Measurements from ENCODE around the gene ZNF528.

ZNF528 gene

DNA sequence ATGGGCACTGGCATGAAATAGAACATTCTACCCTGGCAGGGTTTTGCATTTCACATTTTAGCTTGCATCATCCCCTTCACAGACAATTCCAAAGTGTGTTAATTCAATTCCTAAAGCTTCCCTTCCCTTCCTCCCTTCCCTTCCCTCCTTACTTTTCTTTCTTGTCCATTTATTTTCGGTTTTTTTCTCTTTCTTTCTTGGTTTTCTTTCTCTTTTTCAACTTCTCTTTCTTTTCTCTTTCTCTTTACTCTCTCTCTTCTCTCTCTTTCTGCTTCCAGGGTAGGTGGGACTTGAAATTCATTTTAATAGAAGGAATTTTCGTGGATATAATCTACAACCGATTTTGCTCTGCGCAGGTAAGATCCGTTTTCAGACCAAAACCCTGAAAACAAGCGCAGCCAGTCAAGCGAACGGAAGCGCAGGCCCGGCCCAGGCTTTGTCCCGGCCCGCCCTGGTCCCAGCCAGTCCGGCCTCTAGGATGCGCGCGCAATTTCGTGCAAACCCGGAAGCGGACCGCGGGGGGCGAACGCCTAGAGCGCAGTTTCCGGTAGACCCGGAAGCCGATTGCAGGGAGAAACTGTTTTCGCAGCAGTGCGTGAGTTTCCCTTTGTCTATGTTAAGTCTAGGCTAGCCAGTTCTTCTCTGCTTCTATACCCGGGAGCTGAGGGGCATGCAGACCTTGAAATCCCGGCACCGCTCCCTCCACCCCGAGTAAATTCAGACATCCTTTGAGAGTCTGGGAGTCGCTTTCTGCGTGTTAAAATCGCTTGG lies at the start of gene ZNF528:
TSS of gene ZNF528 (plus strand) at position 540 of the 771 bp plus-strand sequence. CDS start 4,165 bp downstream, outside the sequence.
- peak within 1 kb of the TSS; percentile 84 for H3K4me3 ChIP-seq (ENCODE audit: low read depth, low read length)
- DNase-seq (ENCODE audit: low read depth) = peak; percentile 77
- in situ Hi-C loops (cut with HindIII; ENCODE audit: low sequenced_read_pairs) = no loop called here
- TF ChIP-seq, protein P1, sequence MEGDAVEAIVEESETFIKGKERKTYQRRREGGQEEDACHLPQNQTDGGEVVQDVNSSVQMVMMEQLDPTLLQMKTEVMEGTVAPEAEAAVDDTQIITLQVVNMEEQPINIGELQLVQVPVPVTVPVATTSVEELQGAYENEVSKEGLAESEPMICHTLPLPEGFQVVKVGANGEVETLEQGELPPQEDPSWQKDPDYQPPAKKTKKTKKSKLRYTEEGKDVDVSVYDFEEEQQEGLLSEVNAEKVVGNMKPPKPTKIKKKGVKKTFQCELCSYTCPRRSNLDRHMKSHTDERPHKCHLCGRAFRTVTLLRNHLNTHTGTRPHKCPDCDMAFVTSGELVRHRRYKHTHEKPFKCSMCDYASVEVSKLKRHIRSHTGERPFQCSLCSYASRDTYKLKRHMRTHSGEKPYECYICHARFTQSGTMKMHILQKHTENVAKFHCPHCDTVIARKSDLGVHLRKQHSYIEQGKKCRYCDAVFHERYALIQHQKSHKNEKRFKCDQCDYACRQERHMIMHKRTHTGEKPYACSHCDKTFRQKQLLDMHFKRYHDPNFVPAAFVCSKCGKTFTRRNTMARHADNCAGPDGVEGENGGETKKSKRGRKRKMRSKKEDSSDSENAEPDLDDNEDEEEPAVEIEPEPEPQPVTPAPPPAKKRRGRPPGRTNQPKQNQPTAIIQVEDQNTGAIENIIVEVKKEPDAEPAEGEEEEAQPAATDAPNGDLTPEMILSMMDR (IDR thresholded peaks at IDR 0.05; ENCODE audit: low read depth, low read length, missing control alignments) = no peak

- H3K4me3 ChIP-seq (ENCODE audit: low read depth, low read length) = no peak overlapping the region
- no peak for DNase-seq (ENCODE audit: low read depth)
- TF ChIP-seq, protein P1 (IDR thresholded peaks at IDR 0.05; ENCODE audit: low read depth, low read length, missing control alignments) = no peak
- in situ Hi-C loops (cut with HindIII; ENCODE audit: low sequenced_read_pairs) = no loop called here
These were observed 46.1 kb upstream of the ZNF528 start for GRCh38 chr19:52351512-52351911.

DNA sequence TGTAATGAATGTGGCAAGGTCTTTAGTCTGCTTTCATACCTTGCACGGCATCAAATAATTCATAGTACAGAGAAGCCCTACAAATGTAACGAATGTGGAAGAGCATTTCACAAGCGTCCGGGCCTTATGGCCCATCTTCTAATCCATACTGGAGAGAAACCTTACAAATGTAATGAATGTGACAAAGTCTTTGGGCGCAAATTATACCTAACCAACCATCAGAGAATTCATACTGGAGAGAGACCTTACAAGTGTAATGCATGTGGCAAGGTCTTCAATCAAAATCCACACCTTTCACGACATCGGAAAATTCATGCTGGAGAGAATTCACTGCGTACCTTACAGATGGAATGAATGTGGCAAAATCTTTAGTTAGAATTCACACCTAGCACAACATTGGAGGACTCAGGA lies 31.2 kb upstream of the ZNF528 start:
- in situ Hi-C loops (cut with HindIII; ENCODE audit: low sequenced_read_pairs) = no loop called here
- DNase-seq (ENCODE audit: low read depth) = no peak
- TF ChIP-seq, protein P1 (IDR thresholded peaks at IDR 0.05; ENCODE audit: low read depth, low read length, missing control alignments) = no peak
- no peak overlapping the region for H3K4me3 ChIP-seq (ENCODE audit: low read depth, low read length)

DNA sequence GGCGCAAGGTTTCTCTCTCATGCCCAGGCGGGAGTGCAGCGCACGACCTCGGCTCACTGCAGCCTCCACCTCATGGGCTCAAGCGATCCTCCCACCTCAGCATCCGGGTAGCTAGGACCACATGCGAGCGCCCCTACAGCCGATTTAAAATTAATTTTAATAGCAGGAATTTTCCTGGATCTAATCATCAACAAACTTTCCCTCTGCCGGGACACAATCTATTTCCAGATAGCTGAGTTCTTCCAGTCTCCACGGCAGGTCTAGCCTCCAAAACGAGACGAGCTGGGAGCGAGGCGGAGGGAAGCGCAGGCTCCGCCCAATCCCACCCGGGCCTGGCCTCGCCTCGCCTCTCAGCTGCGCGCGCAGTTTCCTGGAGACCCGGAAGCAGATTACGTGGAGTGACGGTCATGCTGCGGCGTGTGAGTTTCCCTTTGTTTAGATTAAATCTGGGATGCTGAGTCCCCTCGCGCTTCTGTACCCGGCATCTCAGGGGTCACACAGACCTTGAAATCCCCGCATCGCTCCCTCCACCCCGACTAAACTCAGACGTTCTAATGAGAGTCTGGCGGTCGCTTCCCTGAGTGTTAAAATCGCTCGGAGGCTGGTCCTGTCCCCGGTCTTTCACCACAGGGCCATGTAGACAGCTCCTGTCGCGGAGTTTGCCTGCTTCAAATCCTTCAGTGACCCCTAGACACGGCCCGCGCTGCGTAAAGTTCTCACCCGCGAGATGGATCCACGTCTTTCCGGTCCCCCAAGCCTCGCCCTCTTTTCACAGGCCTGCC lies 27.9 kb upstream of the ZNF528 start, which contains the start of gene ZNF880:
TSS of gene ZNF880 (plus strand) at position 365 of the 782 bp plus-strand sequence. CDS start at position 408, 43 bp downstream.
- H3K4me3 ChIP-seq (ENCODE audit: low read depth, low read length) = peak within 1 kb of the TSS; percentile 94
- peak; percentile 83 for DNase-seq (ENCODE audit: low read depth)
- in situ Hi-C loops (cut with HindIII; ENCODE audit: low sequenced_read_pairs) = no loop called here
- TF ChIP-seq, protein P1 (IDR thresholded peaks at IDR 0.05; ENCODE audit: low read depth, low read length, missing control alignments) = no peak

GRCh38 chr19:52370341-52370710 lies 27.3 kb upstream of the ZNF528 start:
- no peak for DNase-seq (ENCODE audit: low read depth)
- TF ChIP-seq, protein P1 (IDR thresholded peaks at IDR 0.05; ENCODE audit: low read depth, low read length, missing control alignments) = no peak
- in situ Hi-C loops (cut with HindIII; ENCODE audit: low sequenced_read_pairs) = no loop called here
- H3K4me3 ChIP-seq (ENCODE audit: low read depth, low read length) = peak overlapping the region; percentile 94

DNA sequence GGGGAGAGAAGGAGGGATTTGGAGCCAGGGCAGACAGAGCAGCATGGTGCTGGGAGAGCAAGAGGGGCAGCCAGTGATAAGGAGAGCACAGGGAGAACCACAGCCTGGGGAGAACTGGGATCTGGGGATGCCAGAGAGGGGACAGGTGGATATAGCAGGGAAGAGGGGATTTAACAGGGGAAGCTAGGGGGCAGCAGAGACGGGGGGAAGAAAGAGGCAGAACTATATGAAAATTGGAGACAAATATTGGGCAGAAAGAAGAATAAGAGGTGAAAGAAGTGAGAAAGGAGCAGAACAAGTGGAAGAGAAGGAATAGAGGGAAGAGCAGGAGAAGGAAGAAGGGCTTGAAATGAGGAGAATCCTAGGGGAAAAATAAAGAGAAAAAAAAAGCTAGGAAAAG lies 6.5 kb upstream of the ZNF528 start:
- no peak for DNase-seq (ENCODE audit: low read depth)
- TF ChIP-seq, protein P1 (IDR thresholded peaks at IDR 0.05; ENCODE audit: low read depth, low read length, missing control alignments) = no peak
- no peak overlapping the region for H3K4me3 ChIP-seq (ENCODE audit: low read depth, low read length)
- in situ Hi-C loops (cut with HindIII; ENCODE audit: low sequenced_read_pairs) = no loop called here
